Glutamatergic neuron (in vitro differentiated cells): ENCODE measurements around the gene VAV2. TPM values are rescaled to one million over a fixed set of nuclear protein-coding genes. Genes with fewer than 3 reads are reported as not detected.
A peak's percentile ranks its signal among the peaks of the same experiment; 100 is the strongest.

ENCODE experiments used
- DNase-seq: peaks from one replicate; pipeline ENCODE4 v3.0.0; 2022
- H3K27ac Mint-ChIP-seq: one replicate; pipeline ENCODE4 v1.8.0; 2020; ENCODE audit warnings: mild to moderate bottlenecking, mixed read lengths, inconsistent platforms; ENCODE audit not compliant: unreplicated experiment
- H3K27me3 Mint-ChIP-seq: one replicate; pipeline ENCODE4 v1.8.0; 2020; ENCODE audit warnings: mild to moderate bottlenecking, moderate library complexity, mixed read lengths, inconsistent platforms; ENCODE audit not compliant: unreplicated experiment
- H3K36me3 Mint-ChIP-seq: one replicate; pipeline ENCODE4 v1.8.0; 2020; ENCODE audit warnings: mild to moderate bottlenecking, mixed read lengths, inconsistent platforms; ENCODE audit not compliant: unreplicated experiment
- H3K4me1 Mint-ChIP-seq: one replicate; pipeline ENCODE4 v1.8.0; 2020; ENCODE audit warnings: mild to moderate bottlenecking, low read depth, mixed read lengths, inconsistent platforms; ENCODE audit not compliant: unreplicated experiment
- H3K4me3 Mint-ChIP-seq: one replicate; pipeline ENCODE4 v1.8.0; 2020; ENCODE audit warnings: mild to moderate bottlenecking, mixed read lengths, inconsistent platforms; ENCODE audit not compliant: unreplicated experiment
- H3K9me3 Mint-ChIP-seq: one replicate; pipeline ENCODE4 v1.8.0; 2020; ENCODE audit warnings: mild to moderate bottlenecking, moderate library complexity, mixed read lengths, inconsistent platforms; ENCODE audit not compliant: unreplicated experiment
- total RNA-seq: library from RNA; stranded (reverse); fragmentation: NEBNext Ultra II Directional; extraction: Animal tissue kit (Norgen Biotek cat#: 25700); gene quantifications from one replicate; pipeline ENCODE4 v1.2.1, GENCODE V29; 2021; ENCODE audit not compliant: unreplicated experiment
- TF ChIP-seq, protein P1 (sequence below): fragments of 200-600 bp; sonication (generic); IDR thresholded peaks from one replicate; pipeline ENCODE4 v1.5.0; 2021; ENCODE audit not compliant: partially characterized antibody, unreplicated experiment

VAV2 gene
- total RNA-seq, 1 donor from 2014 or later = 270 TPM

- Mint-ChIP-seq H3K4me1 (peaks cover 57% of the 10 kb centered on the region), H3K27me3 (peaks cover 12% of the 10 kb centered on the region), H3K4me3 (peak overlapping the region; percentile 17), H3K27ac (peak overlapping the region; percentile 23), H3K36me3 (no peaks in the 10 kb centered on the region), H3K9me3 (peaks cover 25% of the 10 kb centered on the region)
- peak; percentile 17 for DNase-seq
- TF ChIP-seq, protein P1, sequence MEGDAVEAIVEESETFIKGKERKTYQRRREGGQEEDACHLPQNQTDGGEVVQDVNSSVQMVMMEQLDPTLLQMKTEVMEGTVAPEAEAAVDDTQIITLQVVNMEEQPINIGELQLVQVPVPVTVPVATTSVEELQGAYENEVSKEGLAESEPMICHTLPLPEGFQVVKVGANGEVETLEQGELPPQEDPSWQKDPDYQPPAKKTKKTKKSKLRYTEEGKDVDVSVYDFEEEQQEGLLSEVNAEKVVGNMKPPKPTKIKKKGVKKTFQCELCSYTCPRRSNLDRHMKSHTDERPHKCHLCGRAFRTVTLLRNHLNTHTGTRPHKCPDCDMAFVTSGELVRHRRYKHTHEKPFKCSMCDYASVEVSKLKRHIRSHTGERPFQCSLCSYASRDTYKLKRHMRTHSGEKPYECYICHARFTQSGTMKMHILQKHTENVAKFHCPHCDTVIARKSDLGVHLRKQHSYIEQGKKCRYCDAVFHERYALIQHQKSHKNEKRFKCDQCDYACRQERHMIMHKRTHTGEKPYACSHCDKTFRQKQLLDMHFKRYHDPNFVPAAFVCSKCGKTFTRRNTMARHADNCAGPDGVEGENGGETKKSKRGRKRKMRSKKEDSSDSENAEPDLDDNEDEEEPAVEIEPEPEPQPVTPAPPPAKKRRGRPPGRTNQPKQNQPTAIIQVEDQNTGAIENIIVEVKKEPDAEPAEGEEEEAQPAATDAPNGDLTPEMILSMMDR = no peak
Measured at GRCh38 chr9:133971981-133972941, 19.9 kb downstream of the VAV2 start.

- no peak overlapping the region for H3K4me3 Mint-ChIP-seq
- peaks cover 24% of the 10 kb centered on the region for H3K9me3 Mint-ChIP-seq
- H3K36me3 Mint-ChIP-seq = no peaks in the 10 kb centered on the region
- H3K27me3 Mint-ChIP-seq = peaks cover 11% of the 10 kb centered on the region
- DNase-seq = peak; percentile 25
- peak overlapping the region; percentile 91 for H3K27ac Mint-ChIP-seq
- H3K4me1 Mint-ChIP-seq = peaks cover 50% of the 10 kb centered on the region
- TF ChIP-seq, protein P1 = no peak
Measured at GRCh38 chr9:133971121-133971951, 20.8 kb downstream of the VAV2 start.

- H3K27ac Mint-ChIP-seq = peak overlapping the region; percentile 91
- peaks cover 5% of the 10 kb centered on the region for H3K36me3 Mint-ChIP-seq
- peak; percentile 47 for DNase-seq
- TF ChIP-seq, protein P1 = no peak
- peaks cover 12% of the 10 kb centered on the region for H3K27me3 Mint-ChIP-seq
- H3K4me1 Mint-ChIP-seq = peaks cover 51% of the 10 kb centered on the region
- H3K9me3 Mint-ChIP-seq = peaks cover 29% of the 10 kb centered on the region
- peak overlapping the region; percentile 63 for H3K4me3 Mint-ChIP-seq
Measured at GRCh38 chr9:133970581-133971058, 21.5 kb downstream of the VAV2 start.

GRCh38 chr9:133969681-133970580, 22.2 kb downstream of the VAV2 start:
- Mint-ChIP-seq H3K4me1 (peaks cover 45% of the 10 kb centered on the region), H3K36me3 (peaks cover 5% of the 10 kb centered on the region), H3K27me3 (peaks cover 12% of the 10 kb centered on the region), H3K4me3 (peak overlapping the region; percentile 67), H3K9me3 (peaks cover 29% of the 10 kb centered on the region), H3K27ac (peak overlapping the region; percentile 64)
- TF ChIP-seq, protein P1 = no peak
- peak; percentile 11 for DNase-seq
